M059J (cell line): ENCODE results near the gene GLRX2. TPM values are rescaled to one million over a fixed set of nuclear protein-coding genes. Genes with fewer than 3 reads are reported as not detected.

Experiments
- DNase-seq: peaks from one replicate; pipeline ENCODE4 v3.0.0-alpha.2; 2012; ENCODE audit warnings: low read depth
- total RNA-seq: library from RNA; depleted of rRNA; stranded (reverse); fragments of >200 nt; shearing (Covaris generic); gene quantifications from 2 replicates; pipeline ENCODE4 v1.2.3, GENCODE V29; 2014

GLRX2 gene
- total RNA-seq, 1 experiment from 2014 or later = 33.9 TPM

DNA sequence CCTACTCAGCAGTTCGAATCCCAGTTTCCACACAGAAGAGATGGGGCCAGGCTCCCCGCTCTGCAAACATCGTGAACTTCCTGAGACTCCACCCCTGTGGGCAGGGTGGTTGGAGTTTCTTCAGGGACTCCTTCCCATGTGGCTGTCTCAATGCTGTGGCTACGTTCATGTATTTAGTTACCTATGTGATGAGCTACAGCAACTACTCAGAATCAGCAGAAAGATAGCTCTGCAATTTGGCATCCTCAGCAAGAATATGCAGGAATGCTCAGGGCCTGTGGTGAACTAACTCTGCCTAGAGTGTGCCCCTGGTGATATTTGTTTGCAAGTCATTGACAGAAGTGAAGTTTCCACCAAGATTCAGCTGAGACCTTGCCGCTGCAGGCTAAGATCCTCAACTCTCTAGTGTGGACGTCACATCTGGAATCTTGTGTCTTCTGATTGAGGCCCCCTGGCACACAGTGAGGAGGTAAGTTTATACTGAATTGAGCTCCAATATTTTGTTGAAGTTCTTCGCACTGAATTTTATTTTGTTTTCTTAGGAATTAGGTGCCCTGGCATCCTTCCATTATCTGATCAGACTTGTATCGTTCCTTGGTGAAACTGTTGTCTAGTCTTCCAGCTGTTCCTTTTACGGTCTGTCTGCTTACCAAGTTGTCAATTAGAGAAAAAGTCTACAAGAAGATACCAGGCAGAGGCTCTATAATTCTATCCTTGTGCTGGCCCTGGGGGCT lies 8.2 kb upstream of the GLRX2 start:
- DNase-seq = no peak

GRCh38 chr1:193111641-193112090 lies 6.5 kb upstream of the GLRX2 start:
- peak; percentile 83 for DNase-seq

DNA sequence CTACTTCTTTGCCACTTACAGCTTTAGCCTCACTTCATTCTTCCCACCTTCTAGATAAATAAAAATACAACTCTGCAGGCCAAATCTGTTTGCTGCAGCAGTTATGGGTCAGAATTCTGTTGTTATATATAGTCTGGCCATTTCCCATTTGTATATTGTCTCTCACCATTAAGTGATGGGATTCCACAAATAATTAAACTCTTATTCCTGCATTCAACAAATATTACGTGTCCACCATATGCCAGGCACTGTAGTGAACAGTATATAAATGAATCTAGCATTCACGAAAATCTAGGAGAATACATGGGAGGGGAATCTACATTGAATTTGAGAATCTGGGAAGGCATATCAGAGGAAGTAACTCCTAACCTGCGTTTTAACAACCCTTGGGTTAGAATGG lies 5.7 kb upstream of the GLRX2 start:
- no peak for DNase-seq

GRCh38 chr1:193110246-193110645 lies 5.0 kb upstream of the GLRX2 start:
- DNase-seq = no peak

- DNase-seq = no peak
Observed at GRCh38 chr1:193109619-193110018, 4.4 kb upstream of the GLRX2 start.

DNA sequence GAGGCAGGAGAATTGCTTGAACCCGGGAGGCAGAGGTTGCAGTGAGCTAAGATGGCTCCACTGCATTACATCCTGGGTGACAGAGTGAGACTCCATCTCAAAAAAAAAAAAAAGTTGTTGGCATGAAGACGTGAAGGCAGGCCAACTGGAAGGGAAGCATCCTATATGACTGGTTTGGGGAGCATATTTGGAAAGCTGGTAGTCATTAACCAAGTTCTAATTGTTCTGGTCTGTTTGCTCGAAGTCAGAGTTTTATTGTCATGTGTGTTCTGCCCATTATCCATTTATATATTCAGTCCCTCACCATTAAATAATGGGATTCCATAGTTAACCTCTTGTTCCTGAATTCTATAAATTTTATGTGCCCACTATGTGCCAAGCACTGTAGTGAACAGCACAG lies 3.3 kb upstream of the GLRX2 start:
- DNase-seq = no peak

GRCh38 chr1:193105821-193106177 lies 585 bp upstream of the GLRX2 start:
- DNase-seq = no peak

DNA sequence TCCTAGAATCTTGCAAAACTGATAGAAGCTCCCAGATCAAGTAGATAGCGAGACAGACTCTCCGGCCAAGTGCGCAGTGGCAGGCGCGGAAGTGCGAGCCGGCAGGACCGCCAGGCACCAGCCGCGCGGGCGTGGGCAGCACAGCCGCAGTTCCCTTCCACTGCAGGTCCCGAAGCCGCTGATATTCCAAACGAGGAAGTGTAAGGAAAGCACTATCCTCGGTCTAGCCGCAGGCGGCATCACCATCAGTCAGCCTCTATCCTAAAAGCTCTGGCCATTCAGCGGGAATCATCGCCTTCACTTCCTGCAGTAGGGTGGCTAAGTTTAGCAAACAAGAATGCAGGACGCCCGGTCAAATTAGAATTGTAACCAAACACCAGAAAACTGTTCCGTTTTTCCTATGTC lies 710 bp downstream of the GLRX2 start:
- peak; percentile 76 for DNase-seq

DNA sequence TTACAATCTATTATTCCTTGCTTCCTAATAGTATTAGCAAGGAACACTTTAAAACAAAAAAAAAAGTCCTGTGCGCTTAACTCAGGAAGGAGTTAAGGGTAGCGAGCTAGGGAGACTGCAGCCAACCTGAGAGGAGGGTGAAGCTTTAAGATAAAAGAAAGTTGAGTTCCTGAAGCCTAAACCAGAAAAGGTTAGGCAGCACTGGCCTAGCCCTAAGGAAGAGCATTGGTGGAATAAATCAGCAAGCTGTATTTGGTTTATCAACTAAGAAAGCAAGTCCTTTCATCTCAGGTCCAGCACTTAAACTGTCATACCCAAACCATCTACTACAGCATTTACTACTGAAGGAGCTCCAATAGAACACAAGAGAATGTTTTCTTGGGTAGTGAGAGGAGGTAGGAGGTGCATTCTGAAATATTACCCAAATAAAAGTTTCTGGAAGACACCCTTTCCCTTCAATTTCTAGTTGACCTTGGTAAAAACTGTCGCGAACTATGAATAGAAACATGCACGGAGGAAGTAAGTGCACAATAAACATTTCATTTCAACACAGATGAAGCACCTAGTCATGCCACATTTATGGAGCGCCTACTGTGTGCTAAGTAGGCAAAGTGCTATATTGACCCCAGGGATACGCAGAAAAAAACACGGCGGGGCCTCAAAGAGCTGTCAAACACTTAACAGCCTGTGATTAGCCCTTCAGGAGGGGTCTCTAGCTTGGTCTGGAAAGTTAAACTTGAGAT lies 1.3 kb downstream of the GLRX2 start:
- no peak for DNase-seq

DNA sequence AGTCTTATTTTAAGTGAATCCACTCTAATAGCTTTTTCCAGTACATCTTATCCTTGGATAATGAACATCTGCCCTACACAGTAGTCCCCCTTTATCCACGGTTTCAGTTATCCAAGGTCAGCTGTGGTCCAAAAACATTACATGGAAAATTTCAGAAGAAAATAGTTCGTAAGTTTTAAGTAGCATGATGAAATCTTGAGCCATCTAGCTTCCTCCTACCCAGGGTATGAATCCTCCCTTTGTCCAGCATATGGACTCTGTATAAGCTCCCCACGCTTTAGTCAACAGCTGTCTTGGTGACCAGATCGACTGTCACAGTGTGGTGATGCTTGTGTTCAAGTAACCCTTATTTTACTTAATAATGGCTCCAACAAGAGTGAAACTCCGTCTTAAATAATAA lies 2.6 kb downstream of the GLRX2 start:
- DNase-seq = no peak

GRCh38 chr1:193094112-193094511 lies 11.1 kb downstream of the GLRX2 start:
- DNase-seq = no peak

- no peak for DNase-seq
Observed at GRCh38 chr1:193090865-193091264, 14.3 kb downstream of the GLRX2 start.

GRCh38 chr1:193087893-193088292 lies 17.3 kb downstream of the GLRX2 start:
- DNase-seq = no peak

- no peak for DNase-seq
Observed at GRCh38 chr1:193086342-193086741, 18.9 kb downstream of the GLRX2 start.

DNA sequence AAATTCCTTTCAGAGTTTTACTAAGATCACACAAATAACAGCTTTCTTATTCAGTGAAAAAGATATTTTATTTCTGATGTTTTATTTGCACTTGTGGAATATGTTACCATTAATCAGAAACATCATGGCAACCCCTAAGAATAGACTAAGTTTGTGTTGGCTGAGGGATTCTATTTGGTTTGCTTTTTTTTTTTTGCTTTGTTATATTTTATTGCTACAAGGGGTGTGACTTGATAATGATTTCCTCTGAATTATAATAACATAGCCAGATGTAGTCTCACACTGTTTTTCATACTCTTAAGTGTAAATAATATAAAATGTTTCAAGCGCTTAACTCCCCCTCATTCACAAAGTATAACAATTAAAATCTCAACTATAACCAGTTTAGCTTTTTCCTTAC lies 20.0 kb downstream of the GLRX2 start:
- no peak for DNase-seq

GRCh38 chr1:193083365-193084088 lies 21.7 kb downstream of the GLRX2 start:
- no peak for DNase-seq

DNA sequence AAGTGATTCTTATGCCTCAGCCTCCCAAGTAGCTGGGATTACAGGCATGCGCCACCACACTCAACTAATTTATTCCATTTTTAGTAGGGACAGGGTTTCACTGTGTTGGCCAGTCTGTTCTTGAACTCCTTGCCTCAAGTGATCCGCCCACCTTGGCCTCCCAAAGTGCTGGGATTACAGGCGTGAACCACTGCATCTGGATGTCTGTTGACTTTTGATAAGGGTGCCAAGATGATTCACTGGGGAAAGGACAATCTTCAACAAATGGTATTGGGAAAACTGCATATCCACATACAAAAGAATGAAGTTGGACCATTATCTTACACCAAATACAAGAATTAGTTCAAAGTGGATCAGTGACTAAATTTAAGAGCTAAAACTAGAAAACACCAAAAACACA lies 26.0 kb downstream of the GLRX2 start:
- no peak for DNase-seq

GRCh38 chr1:193077991-193078390 lies 27.2 kb downstream of the GLRX2 start:
- peak; percentile 20 for DNase-seq

- no peak for DNase-seq
Observed at GRCh38 chr1:193070942-193071341, 34.3 kb downstream of the GLRX2 start.

GRCh38 chr1:193070386-193070753 lies 34.8 kb downstream of the GLRX2 start:
- DNase-seq = no peak

DNA sequence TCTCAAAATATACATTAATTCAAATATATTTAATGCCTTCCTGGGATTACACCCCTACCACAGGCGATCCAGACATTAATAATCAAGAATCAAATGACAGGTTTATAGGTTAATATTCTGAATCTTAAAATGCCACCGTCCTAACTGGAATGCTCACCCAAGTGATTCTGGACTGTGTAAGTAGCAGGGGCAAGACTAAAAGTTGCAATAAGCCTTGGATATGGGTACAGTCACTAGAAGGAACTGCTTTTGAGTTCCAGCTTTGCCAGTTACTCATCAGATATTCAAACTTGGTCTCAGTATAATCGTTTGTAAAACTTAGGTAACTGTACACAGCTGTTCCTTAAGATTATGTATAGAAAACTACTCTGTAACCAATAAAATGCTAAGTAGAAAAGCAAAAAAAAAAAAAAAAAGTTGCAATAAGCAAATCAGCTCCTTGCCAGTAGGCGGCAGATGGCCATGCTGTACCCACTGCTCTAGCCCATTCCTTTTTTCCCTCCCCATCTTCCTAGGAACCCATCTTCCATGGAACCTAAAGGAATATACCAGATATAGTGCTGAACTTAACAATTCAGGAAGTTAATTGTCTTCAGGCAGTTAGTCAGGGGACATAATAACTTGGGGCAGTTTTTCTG lies 35.3 kb downstream of the GLRX2 start:
- peak; percentile 24 for DNase-seq

DNA sequence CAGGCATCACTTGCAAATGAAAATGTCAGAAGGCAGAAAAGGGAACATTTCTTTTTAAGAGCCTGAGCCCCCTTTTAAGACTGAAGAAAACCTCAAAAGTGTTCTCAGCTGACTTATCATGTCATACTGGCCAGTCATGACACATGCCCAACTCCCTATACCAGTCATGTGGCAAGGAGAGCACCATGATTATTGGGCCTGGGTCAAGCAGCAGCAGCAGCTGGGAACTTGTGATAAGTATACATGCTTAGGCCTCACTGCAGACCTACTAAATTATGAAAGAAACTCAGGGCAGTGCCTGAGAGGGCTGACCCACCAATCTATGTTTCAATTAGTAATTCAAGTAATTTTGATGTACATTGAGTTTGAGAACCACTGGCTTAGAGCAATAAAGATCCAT lies 37.2 kb downstream of the GLRX2 start:
- no peak for DNase-seq
